SU-DHL-6 (cell line): ENCODE data around the gene SSR3.
"Not testable (repeated sequence)": the region's sequence is repeated elsewhere in the genome, so short reads cannot be mapped to it uniquely, and the experiment has no call there.

ENCODE experiments used
- H2AFZ ChIP-seq: fragments of 200-600 bp; sonication (generic); 2 replicates; pipeline ENCODE4 v1.6.1; 2014; ENCODE audit warnings: low read depth, mild to moderate bottlenecking, moderate library complexity, mixed read lengths, antibody characterized with exemption, low read length; ENCODE audit not compliant: severe bottlenecking
- H3F3A ChIP-seq: fragments of 200-600 bp; shearing (Covaris generic); 2 replicates; pipeline ENCODE4 v1.6.0; 2016; ENCODE audit warnings: antibody characterized with exemption, mild to moderate bottlenecking; ENCODE audit not compliant: insufficient read depth
- H3K27ac ChIP-seq: fragments of 200-600 bp; sonication (generic); 2 replicates; pipeline ENCODE4 v1.5.1; 2016; ENCODE audit warnings: low read depth, mild to moderate bottlenecking, low read length, moderate library complexity, mixed read lengths
- H3K27me3 ChIP-seq: fragments of 200-600 bp; sonication (generic), shearing (Covaris generic); 2 replicates; pipeline ENCODE4 v1.6.0; 2014; ENCODE audit warnings: mild to moderate bottlenecking, low read length
- H3K36me3 ChIP-seq: fragments of 200-600 bp; sonication (generic); 2 replicates; pipeline ENCODE4 v1.6.1; 2014; ENCODE audit warnings: mild to moderate bottlenecking, low read length, mixed read lengths
- H3K4me2 ChIP-seq: fragments of 300-600, 200-600 bp; shearing (Covaris generic), sonication (generic); 2 replicates; pipeline ENCODE4 v1.6.0; 2014; ENCODE audit warnings: low read length, low read depth, mild to moderate bottlenecking; ENCODE audit not compliant: poor library complexity, severe bottlenecking
- H3K4me3 ChIP-seq: fragments of 200-600 bp; sonication (generic); 2 replicates; pipeline ENCODE4 v1.5.1; 2014; ENCODE audit warnings: antibody characterized with exemption, low read length, mild to moderate bottlenecking, mixed read lengths; ENCODE audit not compliant: insufficient read depth, poor library complexity, severe bottlenecking
- H3K79me2 ChIP-seq: fragments of 200-600 bp; sonication (generic); 2 replicates; pipeline ENCODE4 v1.6.1; 2014; ENCODE audit warnings: mild to moderate bottlenecking, low read length, moderate library complexity; ENCODE audit not compliant: insufficient read depth
- H3K9ac ChIP-seq: fragments of 200-600 bp; sonication (generic); 2 replicates; pipeline ENCODE4 v1.7.0; 2014; ENCODE audit warnings: mild to moderate bottlenecking, low read length
- H3K9me2 ChIP-seq: fragments of 200-600 bp; sonication (generic); replicated peaks from 2 replicates; pipeline ENCODE4 v1.6.1; 2014; ENCODE audit warnings: low read length; ENCODE audit not compliant: insufficient read depth
- H3K9me3 ChIP-seq: fragments of 200-600 bp; sonication (generic); 2 replicates; pipeline ENCODE4 v1.6.1; 2014; ENCODE audit warnings: low read length, mixed read lengths; ENCODE audit not compliant: insufficient read depth
- H4K20me1 ChIP-seq: fragments of 200-600 bp; sonication (generic); 2 replicates; pipeline ENCODE4 v1.6.1; 2014; ENCODE audit warnings: low read depth, mild to moderate bottlenecking, antibody characterized with exemption, low read length, moderate library complexity, mixed read lengths
- EZH2phosphoT487 ChIP-seq: fragments of 200-600 bp; sonication (generic), shearing (Covaris generic); conservative IDR thresholded peaks from 2 replicates; pipeline ENCODE4 v1.6.1; 2018; ENCODE audit warnings: mild to moderate bottlenecking, antibody characterized with exemption, low read length, moderate library complexity, mixed read lengths
- TF ChIP-seq, protein P1 (sequence below): fragments of 200-600 bp; sonication (generic); IDR thresholded peaks from one replicate; pipeline ENCODE4 v1.5.1; 2017; ENCODE audit warnings: antibody characterized with exemption, mild to moderate bottlenecking, low read length, moderate library complexity; ENCODE audit not compliant: insufficient read depth, poor library complexity, severe bottlenecking

SSR3 gene

DNA sequence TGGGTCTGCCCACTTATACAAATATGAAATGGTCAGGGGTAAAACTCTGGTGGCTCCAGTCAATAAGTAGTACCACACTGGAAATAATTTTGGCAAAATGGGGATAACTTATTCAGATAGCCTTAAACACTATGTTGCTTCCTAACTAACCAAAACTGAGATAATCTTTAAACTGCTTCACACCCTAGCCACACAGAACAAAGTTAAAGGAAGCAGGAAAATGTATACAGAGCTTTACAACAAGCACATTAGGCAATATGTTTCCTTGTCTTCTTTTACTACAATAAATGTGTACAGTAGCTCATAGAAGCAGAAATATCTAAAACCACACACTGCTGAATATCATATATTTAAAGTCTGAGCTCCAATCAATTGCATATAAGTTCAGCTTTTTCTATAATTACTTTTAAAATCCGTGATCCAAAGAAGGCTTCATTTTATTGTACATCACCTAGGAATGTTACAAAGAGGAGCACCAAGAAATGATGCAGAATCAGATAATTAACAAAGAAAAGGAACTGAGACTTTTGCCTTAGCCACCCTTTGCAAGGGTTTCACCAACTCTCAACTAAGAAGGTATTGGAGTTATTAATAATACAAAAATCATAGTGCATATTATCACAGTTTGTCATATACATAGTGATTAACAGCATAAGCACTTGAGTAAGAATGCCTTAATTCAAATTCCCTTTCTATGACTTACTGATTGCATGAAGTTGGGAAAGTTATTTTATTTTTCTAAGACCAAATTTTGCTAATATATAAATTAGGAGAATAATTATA lies 9.2 kb upstream of the SSR3 start:
- TF ChIP-seq, protein P1, sequence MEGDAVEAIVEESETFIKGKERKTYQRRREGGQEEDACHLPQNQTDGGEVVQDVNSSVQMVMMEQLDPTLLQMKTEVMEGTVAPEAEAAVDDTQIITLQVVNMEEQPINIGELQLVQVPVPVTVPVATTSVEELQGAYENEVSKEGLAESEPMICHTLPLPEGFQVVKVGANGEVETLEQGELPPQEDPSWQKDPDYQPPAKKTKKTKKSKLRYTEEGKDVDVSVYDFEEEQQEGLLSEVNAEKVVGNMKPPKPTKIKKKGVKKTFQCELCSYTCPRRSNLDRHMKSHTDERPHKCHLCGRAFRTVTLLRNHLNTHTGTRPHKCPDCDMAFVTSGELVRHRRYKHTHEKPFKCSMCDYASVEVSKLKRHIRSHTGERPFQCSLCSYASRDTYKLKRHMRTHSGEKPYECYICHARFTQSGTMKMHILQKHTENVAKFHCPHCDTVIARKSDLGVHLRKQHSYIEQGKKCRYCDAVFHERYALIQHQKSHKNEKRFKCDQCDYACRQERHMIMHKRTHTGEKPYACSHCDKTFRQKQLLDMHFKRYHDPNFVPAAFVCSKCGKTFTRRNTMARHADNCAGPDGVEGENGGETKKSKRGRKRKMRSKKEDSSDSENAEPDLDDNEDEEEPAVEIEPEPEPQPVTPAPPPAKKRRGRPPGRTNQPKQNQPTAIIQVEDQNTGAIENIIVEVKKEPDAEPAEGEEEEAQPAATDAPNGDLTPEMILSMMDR = no peak
- no peak for TF ChIP-seq EZH2phosphoT487
- H3K4me2 ChIP-seq = no peak overlapping the region
- no peak overlapping the region for H3K27ac ChIP-seq
- H3K4me3 ChIP-seq = no peak overlapping the region
- no peak overlapping the region for H3K9ac ChIP-seq
- H3K79me2 ChIP-seq = no peaks in the 10 kb centered on the region
- H3K36me3 ChIP-seq = no peaks in the 10 kb centered on the region
- no peaks in the 10 kb centered on the region for H4K20me1 ChIP-seq
- no peaks in the 10 kb centered on the region for H3K27me3 ChIP-seq
- H3K9me2 ChIP-seq = no peaks in the 10 kb centered on the region
- no peaks in the 10 kb centered on the region for H3F3A ChIP-seq
- no peak overlapping the region for H2AFZ ChIP-seq
- no peaks in the 10 kb centered on the region for H3K9me3 ChIP-seq

DNA sequence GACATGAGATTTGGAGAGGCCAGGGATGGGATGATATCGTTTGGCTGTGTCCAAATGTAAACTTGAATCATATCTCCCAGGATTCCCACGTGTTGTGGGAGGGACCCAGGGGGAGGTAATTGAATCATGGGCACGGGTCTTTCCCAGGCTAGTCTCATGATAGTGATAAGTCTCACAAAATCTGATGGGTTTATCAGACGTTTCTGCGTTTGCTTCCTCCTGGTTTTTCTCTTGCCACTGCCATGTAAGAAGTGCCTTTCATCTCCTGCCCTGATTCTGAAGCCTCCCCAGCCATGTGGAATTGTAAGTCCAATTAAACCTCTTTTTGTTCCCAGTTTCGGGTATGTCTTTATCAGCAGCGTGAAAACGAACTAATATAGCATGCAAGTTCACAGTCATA lies 7.6 kb upstream of the SSR3 start:
- not testable (repeated sequence) for H3K4me3 ChIP-seq, H3K4me2 ChIP-seq, H4K20me1 ChIP-seq, H2AFZ ChIP-seq, H3K79me2 ChIP-seq, H3F3A ChIP-seq, H3K27me3 ChIP-seq, H3K9me3 ChIP-seq, H3K27ac ChIP-seq, H3K9ac ChIP-seq, H3K36me3 ChIP-seq, H3K9me2 ChIP-seq

DNA sequence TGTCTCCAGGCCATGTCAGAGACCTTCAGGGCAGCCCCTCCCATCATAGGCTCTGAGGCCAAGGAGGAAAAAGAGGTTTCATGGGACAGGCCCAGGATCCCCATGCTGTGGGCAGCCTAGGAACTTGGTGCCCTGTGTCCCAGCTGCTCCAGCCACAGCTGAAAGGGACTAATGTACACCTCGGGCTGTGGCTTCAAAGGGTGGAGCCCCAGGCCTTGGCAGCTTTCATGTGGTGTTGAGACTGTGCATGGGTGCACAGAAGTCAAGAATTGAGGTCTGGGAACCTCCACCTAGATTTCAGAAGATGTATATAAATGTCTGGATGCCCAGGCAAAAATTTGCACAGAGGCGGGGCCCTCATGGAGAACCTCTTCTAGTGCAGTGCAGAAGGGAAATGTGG lies 6.6 kb upstream of the SSR3 start:
- TF ChIP-seq, protein P1 = no peak
- no peak for TF ChIP-seq EZH2phosphoT487
- Histone ChIP-seq H3F3A (no peaks in the 10 kb centered on the region), H3K4me2 (no peak overlapping the region), H3K36me3 (no peaks in the 10 kb centered on the region), H3K27ac (no peak overlapping the region), H3K9me3 (no peaks in the 10 kb centered on the region), H3K9me2 (no peaks in the 10 kb centered on the region), H3K4me3 (no peak overlapping the region), H3K27me3 (no peaks in the 10 kb centered on the region), H2AFZ (no peak overlapping the region), H3K79me2 (no peaks in the 10 kb centered on the region), H3K9ac (no peak overlapping the region), H4K20me1 (no peaks in the 10 kb centered on the region)

DNA sequence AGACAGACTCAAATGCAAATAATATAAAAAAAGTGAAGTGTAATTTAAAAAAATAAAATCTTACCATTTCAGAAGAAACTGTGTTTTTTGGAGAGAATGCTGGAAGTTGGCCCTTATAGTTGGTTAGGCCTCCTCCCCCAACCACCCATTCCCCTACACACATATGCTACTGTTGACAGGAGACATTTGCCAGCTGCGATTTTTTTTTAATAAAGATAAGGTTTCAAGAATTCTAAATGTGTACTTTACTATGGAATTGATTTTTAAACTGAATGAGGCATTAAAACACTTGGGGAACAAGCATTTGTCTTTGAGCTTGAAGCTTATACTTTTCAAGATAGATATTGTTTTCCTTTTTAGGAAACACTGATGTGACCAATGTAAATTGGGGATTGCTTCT lies 4.4 kb upstream of the SSR3 start:
- Histone ChIP-seq H3K79me2 (peaks cover 6% of the 10 kb centered on the region), H3K9me3 (no peaks in the 10 kb centered on the region), H3K36me3 (no peaks in the 10 kb centered on the region), H3K27ac (no peak overlapping the region), H4K20me1 (no peaks in the 10 kb centered on the region), H3F3A (no peaks in the 10 kb centered on the region), H3K9ac (no peak overlapping the region), H3K27me3 (no peaks in the 10 kb centered on the region), H3K4me2 (no peak overlapping the region), H2AFZ (no peak overlapping the region), H3K9me2 (no peaks in the 10 kb centered on the region), H3K4me3 (no peak overlapping the region)
- TF ChIP-seq, protein P1 = no peak
- no peak for TF ChIP-seq EZH2phosphoT487
